MM.1S (cell line): ENCODE measurements around the gene ZFPM1.

ENCODE experiments used
- CTCF ChIP-seq: fragments of 300-600 bp; sonication (generic); IDR thresholded peaks from 2 replicates; pipeline ENCODE4 v1.5.1; 2016; ENCODE audit warnings: antibody characterized with exemption, low read length, mixed read lengths
- EZH2 ChIP-seq: fragments of 300-600 bp; sonication (generic); optimal IDR thresholded peaks from 2 replicates; pipeline ENCODE3; 2017; ENCODE audit warnings: low read depth, mild to moderate bottlenecking, antibody characterized with exemption, low read length, mixed read lengths

GRCh38 chr16:88519938-88520653 lies 67.0 kb downstream of the ZFPM1 start:
- TF ChIP-seq EZH2 (no peak), CTCF (no peak)
